Calu3 (cell line): ENCODE measurements around the gene NDRG2. TPM values are rescaled to one million over a fixed set of nuclear protein-coding genes. Genes with fewer than 3 reads are reported as not detected.

Experiments
- BruUV-seq: library from RNA; stranded (reverse); fragments of 400-500 nt; replicated peaks from 2 replicates; lab custom pipeline; 2021; lab: Mats Ljungman, UMichigan
- CTCF ChIA-PET: fragments of 300-600 bp; sonication (Branson Sonifier 250); formaldehyde crosslinking; loops from one replicate; lab custom pipeline; 2022; ENCODE audit warnings: antibody characterized with exemption; lab: Charles Lee
- DNase-seq: peaks from one replicate; pipeline ENCODE4 v3.0.0; 2022
- H3K27ac Mint-ChIP-seq: one replicate; pipeline ENCODE4 v1.8.0; 2022; ENCODE audit warnings: mixed read lengths; ENCODE audit not compliant: unreplicated experiment
- H3K27me3 Mint-ChIP-seq: one replicate; pipeline ENCODE4 v1.8.0; 2022; ENCODE audit warnings: mixed read lengths; ENCODE audit not compliant: unreplicated experiment
- H3K36me3 Mint-ChIP-seq: one replicate; pipeline ENCODE4 v1.8.0; 2022; ENCODE audit warnings: mild to moderate bottlenecking, moderate library complexity, mixed read lengths; ENCODE audit not compliant: insufficient read depth, unreplicated experiment
- H3K4me1 Mint-ChIP-seq: one replicate; pipeline ENCODE4 v1.8.0; 2022; ENCODE audit warnings: mild to moderate bottlenecking, low read depth, mixed read lengths; ENCODE audit not compliant: unreplicated experiment
- H3K4me3 Mint-ChIP-seq: one replicate; pipeline ENCODE4 v1.8.0; 2022; ENCODE audit warnings: mild to moderate bottlenecking, low read depth, moderate library complexity, mixed read lengths; ENCODE audit not compliant: unreplicated experiment
- H3K9me3 Mint-ChIP-seq: one replicate; pipeline ENCODE4 v1.8.0; 2022; ENCODE audit warnings: low read depth, mixed read lengths; ENCODE audit not compliant: unreplicated experiment
- intact Hi-C: fragments of 100-400 bp; cut with micrococcal nuclease; formaldehyde crosslinking; loops from one replicate; pipeline ENCODE4 v1.10.0; 2022; ENCODE audit not compliant: unreplicated experiment
- total RNA-seq: library from RNA; stranded (reverse); gene quantifications from 2 replicates; pipeline ENCODE4 v1.2.3, GENCODE V29; 2022
- TF ChIP-seq, protein P1 (sequence below): fragments of 200-600 bp; IDR thresholded peaks from one replicate; pipeline ENCODE4 v1.8.0; 2022; ENCODE audit warnings: antibody characterized with exemption; ENCODE audit not compliant: unreplicated experiment

Gene NDRG2
- total RNA-seq, 1 experiment from 2014 or later = 10.8 TPM

DNA sequence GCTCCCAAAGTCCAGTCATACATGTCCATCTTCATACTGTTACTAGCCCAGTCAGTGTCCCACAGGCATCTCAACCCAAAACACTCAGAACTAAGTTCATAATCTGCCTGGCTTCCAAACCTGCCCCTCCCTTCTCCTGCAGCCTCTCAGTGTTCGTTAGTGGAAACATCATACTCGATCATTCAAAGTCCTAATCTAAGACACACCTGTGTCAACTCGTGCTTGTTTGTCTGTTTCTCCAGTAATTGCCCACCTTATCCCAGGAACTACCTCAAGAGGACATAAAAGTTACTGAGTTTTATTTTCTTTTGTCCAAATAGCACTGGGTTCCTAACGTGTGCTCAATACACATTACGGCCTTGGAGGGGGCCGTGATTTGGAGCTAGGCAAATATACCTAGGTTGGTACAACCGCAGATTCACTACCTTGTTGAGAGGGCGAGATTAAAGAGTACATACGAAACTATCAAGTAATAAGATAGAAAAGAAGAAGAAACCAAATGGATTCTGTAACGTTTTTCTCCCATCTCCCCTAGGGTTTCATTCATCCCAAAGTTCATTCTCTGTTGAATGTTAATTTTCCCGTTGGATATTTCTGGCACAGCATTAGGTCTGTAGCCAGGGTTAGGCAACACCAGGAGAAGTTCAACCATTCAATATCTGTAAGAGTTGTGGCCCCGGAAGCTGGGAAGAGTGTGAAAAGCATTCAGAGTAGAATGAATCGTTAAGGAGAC is 35.9 kb upstream of the NDRG2 start:
- no peak for DNase-seq
- Mint-ChIP-seq H3K27me3 (peaks cover 28% of the 10 kb centered on the region), H3K4me1 (no peaks in the 10 kb centered on the region), H3K36me3 (no peaks in the 10 kb centered on the region), H3K27ac (no peak overlapping the region), H3K9me3 (no peaks in the 10 kb centered on the region), H3K4me3 (no peak overlapping the region)
- CTCF ChIA-PET = no interaction called here
- no TSS peak for BruUV-seq
- TF ChIP-seq, protein P1, sequence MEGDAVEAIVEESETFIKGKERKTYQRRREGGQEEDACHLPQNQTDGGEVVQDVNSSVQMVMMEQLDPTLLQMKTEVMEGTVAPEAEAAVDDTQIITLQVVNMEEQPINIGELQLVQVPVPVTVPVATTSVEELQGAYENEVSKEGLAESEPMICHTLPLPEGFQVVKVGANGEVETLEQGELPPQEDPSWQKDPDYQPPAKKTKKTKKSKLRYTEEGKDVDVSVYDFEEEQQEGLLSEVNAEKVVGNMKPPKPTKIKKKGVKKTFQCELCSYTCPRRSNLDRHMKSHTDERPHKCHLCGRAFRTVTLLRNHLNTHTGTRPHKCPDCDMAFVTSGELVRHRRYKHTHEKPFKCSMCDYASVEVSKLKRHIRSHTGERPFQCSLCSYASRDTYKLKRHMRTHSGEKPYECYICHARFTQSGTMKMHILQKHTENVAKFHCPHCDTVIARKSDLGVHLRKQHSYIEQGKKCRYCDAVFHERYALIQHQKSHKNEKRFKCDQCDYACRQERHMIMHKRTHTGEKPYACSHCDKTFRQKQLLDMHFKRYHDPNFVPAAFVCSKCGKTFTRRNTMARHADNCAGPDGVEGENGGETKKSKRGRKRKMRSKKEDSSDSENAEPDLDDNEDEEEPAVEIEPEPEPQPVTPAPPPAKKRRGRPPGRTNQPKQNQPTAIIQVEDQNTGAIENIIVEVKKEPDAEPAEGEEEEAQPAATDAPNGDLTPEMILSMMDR = no peak
- intact Hi-C loops = no loop called here

DNA sequence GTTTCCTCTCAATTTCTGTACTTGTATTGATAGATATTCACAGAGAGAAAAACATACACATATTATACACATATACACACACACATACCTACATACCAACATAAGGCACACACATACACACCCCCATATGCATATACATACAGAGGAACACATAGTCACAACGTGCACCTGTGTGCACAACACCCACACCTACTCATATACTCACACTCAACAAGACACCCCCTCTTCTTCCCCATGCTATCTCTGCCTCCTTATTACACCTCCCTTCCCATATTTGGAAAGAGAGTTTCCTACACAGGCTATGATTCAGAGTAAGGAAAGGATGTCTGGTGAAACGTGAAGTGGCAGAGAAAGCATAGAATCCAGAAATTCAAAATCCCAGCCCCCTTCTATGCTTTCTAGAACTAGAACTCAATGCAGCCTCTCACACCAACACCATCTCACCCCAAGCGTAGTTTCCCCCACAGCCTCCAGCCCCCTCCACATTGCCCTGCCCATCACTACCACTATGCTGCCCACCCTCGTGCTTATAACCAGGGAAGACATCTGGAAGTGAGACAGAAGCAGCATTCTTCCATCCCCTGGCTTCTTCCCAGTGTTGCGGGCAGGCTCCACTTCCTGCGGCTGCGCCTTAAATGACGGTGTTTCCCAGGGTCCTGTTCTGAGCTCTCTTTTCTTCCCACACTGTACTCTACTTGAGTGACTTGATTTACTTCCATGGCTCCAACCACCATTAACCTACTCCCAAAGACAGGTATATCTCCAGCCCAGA is 35.2 kb upstream of the NDRG2 start:
- Mint-ChIP-seq H3K27ac (no peak overlapping the region), H3K9me3 (no peaks in the 10 kb centered on the region), H3K27me3 (peaks cover 20% of the 10 kb centered on the region), H3K4me3 (no peak overlapping the region), H3K4me1 (peaks cover 6% of the 10 kb centered on the region), H3K36me3 (no peaks in the 10 kb centered on the region)
- BruUV-seq = no TSS peak
- CTCF ChIA-PET = interaction anchor here (1.5 kb wide), 1 partner anchor 44 kb away, joined by 3 read pairs; no protein-coding TSS in a partner anchor
- no peak for DNase-seq
- intact Hi-C loops = no loop called here
- TF ChIP-seq, protein P1 = no peak

DNA sequence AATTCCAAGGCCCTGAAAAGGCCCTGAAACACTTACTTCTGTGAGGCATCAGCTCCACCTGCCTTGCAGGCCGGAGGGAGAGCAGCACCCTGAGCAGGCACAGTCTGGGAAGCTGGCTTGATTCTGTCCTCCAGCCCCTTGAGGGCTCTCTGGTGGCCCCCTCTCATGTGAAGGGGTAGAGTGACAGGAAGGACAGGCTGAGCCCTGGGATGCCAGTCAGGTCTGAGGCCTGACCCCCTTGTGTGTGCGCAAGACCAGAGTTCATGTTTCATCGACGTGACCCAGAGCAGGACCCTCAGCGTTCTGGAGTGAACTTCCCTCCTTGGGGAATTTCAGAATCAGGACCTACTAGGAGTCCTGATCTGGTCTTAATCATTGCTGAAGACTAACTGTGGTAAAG is 34.0 kb upstream of the NDRG2 start:
- DNase-seq = no peak
- TF ChIP-seq, protein P1 = no peak
- Mint-ChIP-seq H3K36me3 (no peaks in the 10 kb centered on the region), H3K9me3 (no peaks in the 10 kb centered on the region), H3K27me3 (peaks cover 16% of the 10 kb centered on the region), H3K27ac (no peak overlapping the region), H3K4me3 (no peak overlapping the region), H3K4me1 (peaks cover 18% of the 10 kb centered on the region)
- no TSS peak for BruUV-seq
- CTCF ChIA-PET = interaction anchor here (0.7 to 1.5 kb wide), 2 partner anchors 42 to 43 kb away, joined by 3 read pairs; partner anchors contain the start of gene TMEM253
- intact Hi-C loops = no loop called here

DNA sequence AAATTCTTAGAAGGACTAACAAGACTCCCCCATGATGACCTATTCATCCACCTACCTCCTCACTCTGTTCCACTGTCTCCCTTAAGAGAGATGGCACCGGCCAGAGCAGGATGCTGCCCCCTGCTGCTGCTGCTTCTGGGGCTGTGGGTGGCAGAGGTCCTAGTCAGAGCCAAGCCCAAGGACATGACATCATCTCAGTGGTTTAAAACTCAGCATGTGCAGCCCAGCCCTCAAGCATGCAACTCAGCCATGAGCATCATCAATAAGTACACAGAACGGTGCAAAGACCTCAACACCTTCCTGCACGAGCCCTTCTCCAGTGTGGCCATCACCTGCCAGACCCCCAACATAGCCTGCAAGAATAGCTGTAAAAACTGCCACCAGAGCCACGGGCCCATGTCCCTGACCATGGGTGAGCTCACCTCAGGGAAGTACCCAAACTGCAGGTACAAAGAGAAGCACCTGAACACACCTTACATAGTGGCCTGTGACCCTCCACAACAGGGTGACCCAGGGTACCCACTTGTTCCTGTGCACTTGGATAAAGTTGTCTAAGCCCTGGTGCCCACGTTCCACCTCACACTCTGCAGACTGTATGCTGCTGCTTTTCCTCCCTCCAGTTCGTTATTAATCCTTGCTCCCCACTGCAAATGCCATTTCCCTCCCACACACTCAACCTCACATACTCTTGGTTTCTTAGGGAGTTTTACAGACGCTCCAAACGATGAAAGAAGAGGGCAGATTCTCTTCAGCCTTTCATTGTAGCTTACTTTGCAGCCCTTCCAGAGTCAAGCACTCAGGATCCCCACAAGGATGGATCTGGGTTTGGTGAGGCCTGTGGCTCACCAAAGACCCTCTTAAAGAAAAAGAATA is 33.2 kb upstream of the NDRG2 start, which contains the start of gene RNASE8:
RNASE8 (plus strand) TSS at position 20 of the 873 bp plus-strand sequence; CDS start at position 91, 71 bp downstream.
- TF ChIP-seq, protein P1 = no peak
- intact Hi-C loops = no loop called here
- no peak for DNase-seq
- Mint-ChIP-seq H3K27me3 (peaks cover 16% of the 10 kb centered on the region), H3K27ac (no peak within 1 kb of the TSS), H3K4me3 (no peak within 1 kb of the TSS), H3K36me3 (no peaks in the 10 kb centered on the region), H3K9me3 (no peaks in the 10 kb centered on the region), H3K4me1 (peaks cover 21% of the 10 kb centered on the region)
- CTCF ChIA-PET = interaction anchor here (1.5 kb wide), 1 partner anchor 42 kb away, joined by 3 read pairs; no protein-coding TSS in a partner anchor
- BruUV-seq = no TSS peak
